Neural crest cell (in vitro differentiated cells): ENCODE results near the gene DCAF11. TPM values are rescaled to one million over a fixed set of nuclear protein-coding genes. Genes with fewer than 3 reads are reported as not detected.

ENCODE experiments used
- DNase-seq: peaks from one replicate; pipeline ENCODE4 v3.0.0; 2021; ENCODE audit warnings: low read depth, mixed read lengths, low spot score
- H3K27ac Mint-ChIP-seq: one replicate; pipeline ENCODE4 v1.8.0; 2021; ENCODE audit warnings: mild to moderate bottlenecking, mixed read lengths; ENCODE audit not compliant: unreplicated experiment
- H3K27me3 Mint-ChIP-seq: 2 replicates; pipeline ENCODE4 v1.8.0; 2021; ENCODE audit warnings: low read depth, mild to moderate bottlenecking, mixed read lengths
- H3K36me3 Mint-ChIP-seq: 2 replicates; pipeline ENCODE4 v1.8.0; 2021; ENCODE audit warnings: low read depth, mild to moderate bottlenecking, mixed read lengths
- H3K4me1 Mint-ChIP-seq: 2 replicates; pipeline ENCODE4 v1.8.0; 2021; ENCODE audit warnings: mixed read lengths
- H3K4me3 Mint-ChIP-seq: one replicate; pipeline ENCODE4 v1.8.0; 2021; ENCODE audit warnings: mild to moderate bottlenecking, mixed read lengths
- H3K9me3 Mint-ChIP-seq: 2 replicates; pipeline ENCODE4 v1.8.0; 2021; ENCODE audit warnings: mixed read lengths
- CTCF ChIP-seq: fragments of 200-600 bp; sonication (generic); conservative IDR thresholded peaks from 2 replicates; pipeline ENCODE4 v1.5.0; 2021; ENCODE audit warnings: antibody characterized with exemption, mild to moderate bottlenecking
- total RNA-seq: library from RNA; stranded (reverse); gene quantifications from 2 replicates; pipeline ENCODE4 v1.2.1, GENCODE V29; 2021

Gene DCAF11
- total RNA-seq, 1 donor from 2014 or later = 53.9 TPM

- peak; percentile 56 for TF ChIP-seq CTCF
- peak within 1 kb of the TSS; percentile 90 for H3K27ac Mint-ChIP-seq
- peaks cover 9% of the 10 kb centered on the region for H3K36me3 Mint-ChIP-seq
- peaks cover 53% of the 10 kb centered on the region for H3K4me1 Mint-ChIP-seq
- DNase-seq = peak; percentile 97
- no peaks in the 10 kb centered on the region for H3K27me3 Mint-ChIP-seq
- H3K9me3 Mint-ChIP-seq = no peaks in the 10 kb centered on the region
- H3K4me3 Mint-ChIP-seq = peak within 1 kb of the TSS; percentile 86
These were observed 26.7 kb downstream of the DCAF11 start, which contains the start of gene EMC9 for GRCh38 chr14:24141097-24141880. Gene EMC9 (minus strand): TSS chr14:24141591. CDS start chr14:24141304, 287 bp downstream.

- peaks cover 5% of the 10 kb centered on the region for H3K36me3 Mint-ChIP-seq
- no peaks in the 10 kb centered on the region for H3K9me3 Mint-ChIP-seq
- H3K27ac Mint-ChIP-seq = no peak overlapping the region
- H3K4me1 Mint-ChIP-seq = peaks cover 49% of the 10 kb centered on the region
- no peak for TF ChIP-seq CTCF
- no peak for DNase-seq
- peak overlapping the region; percentile 83 for H3K4me3 Mint-ChIP-seq
- H3K27me3 Mint-ChIP-seq = no peaks in the 10 kb centered on the region
These were observed 28.9 kb downstream of the DCAF11 start for GRCh38 chr14:24143511-24143910.

GRCh38 chr14:24144451-24144850, 29.9 kb downstream of the DCAF11 start:
- Mint-ChIP-seq H3K36me3 (no peaks in the 10 kb centered on the region), H3K4me1 (peaks cover 45% of the 10 kb centered on the region), H3K27me3 (no peaks in the 10 kb centered on the region), H3K9me3 (no peaks in the 10 kb centered on the region), H3K4me3 (peak overlapping the region; percentile 99), H3K27ac (no peak overlapping the region)
- no peak for DNase-seq
- TF ChIP-seq CTCF = no peak

GRCh38 chr14:24145219-24145618, 30.6 kb downstream of the DCAF11 start:
- no peak for TF ChIP-seq CTCF
- Mint-ChIP-seq H3K4me1 (peaks cover 38% of the 10 kb centered on the region), H3K27me3 (no peaks in the 10 kb centered on the region), H3K36me3 (no peaks in the 10 kb centered on the region), H3K4me3 (peak overlapping the region; percentile 99), H3K9me3 (no peaks in the 10 kb centered on the region), H3K27ac (no peak overlapping the region)
- no peak for DNase-seq

- DNase-seq = no peak
- TF ChIP-seq CTCF = no peak
- Mint-ChIP-seq H3K4me3 (peak overlapping the region; percentile 99), H3K27me3 (no peaks in the 10 kb centered on the region), H3K4me1 (peaks cover 32% of the 10 kb centered on the region), H3K9me3 (no peaks in the 10 kb centered on the region), H3K36me3 (no peaks in the 10 kb centered on the region), H3K27ac (peak overlapping the region; percentile 83)
These were observed 31.3 kb downstream of the DCAF11 start for GRCh38 chr14:24145690-24146452.
